Thyroid gland (tissue), 4 donors: ENCODE results near the gene STRADA.

Source experiments
- CTCF ChIP-seq, 6 experiments: fragments of 200-600 bp in 3 of 6; fragments of 450-650 bp in 3 of 6; sonication (generic) in 3 of 6; IDR thresholded peaks; one replicate each; pipeline ENCODE4 v1.5.1; 2016 to 2019; ENCODE audit warnings: antibody characterized with exemption in 6 of 6, mild to moderate bottlenecking in 2 of 6, inconsistent platforms in 1 of 6, moderate library complexity in 1 of 6
- POLR2A ChIP-seq, 2 donors: fragments of 450-650 bp; IDR thresholded peaks; one replicate each; pipeline ENCODE4 v1.6.1; 2017; ENCODE audit warnings: antibody characterized with exemption in 2 of 2, mild to moderate bottlenecking in 2 of 2, moderate library complexity in 1 of 2

GRCh38 chr17:63658366-63658765, 83.2 kb downstream of the STRADA start:
- TF ChIP-seq CTCF (IDR thresholded peaks at IDR 0.05) (no peak), POLR2A (IDR thresholded peaks at IDR 0.05) (no peak)
